CD8-positive, alpha-beta memory T cell (primary cell): ENCODE measurements around the gene GABRD. TPM values are rescaled to one million over a fixed set of nuclear protein-coding genes. Genes with fewer than 3 reads are reported as not detected.
"Not testable (repeated sequence)": the region's sequence is repeated elsewhere in the genome, so short reads cannot be mapped to it uniquely, and the experiment has no call there.

Experiments
- CTCF ChIA-PET: fragments of 350-600 bp; sonication (Branson Sonifier 250); formaldehyde crosslinking; loops from one replicate; lab custom pipeline; 2021; ENCODE audit warnings: antibody characterized with exemption; lab: Charles Lee
- POLR2A ChIA-PET: fragments of 350-600 bp; sonication (Branson Sonifier 250); formaldehyde crosslinking; loops from one replicate; lab custom pipeline; 2021; ENCODE audit warnings: antibody characterized with exemption; lab: Charles Lee
- DNase-seq, 5 donors: peaks; one replicate each; pipeline versions ENCODE4 v3.0.0 to v3.0.0-alpha.2; 2020 to 2022; ENCODE audit warnings: mixed read lengths in 1 of 5
- H3K27ac ChIP-seq: one replicate; pipeline ENCODE4 v1.7.0; 2013; ENCODE audit warnings: low read depth, mild to moderate bottlenecking, low read length, moderate library complexity
- H3K27me3 ChIP-seq: 2 replicates; pipeline ENCODE4 v1.7.0; 2013; ENCODE audit warnings: low read length, mild to moderate bottlenecking; ENCODE audit not compliant: insufficient read depth, poor library complexity, severe bottlenecking
- H3K36me3 ChIP-seq: 2 replicates; pipeline ENCODE4 v1.7.0; 2013; ENCODE audit warnings: mild to moderate bottlenecking, low read length, moderate library complexity; ENCODE audit not compliant: insufficient read depth
- H3K4me1 ChIP-seq: 2 replicates; pipeline ENCODE4 v1.7.0; 2013; ENCODE audit warnings: mild to moderate bottlenecking, low read length, moderate library complexity; ENCODE audit not compliant: insufficient read depth
- H3K4me3 ChIP-seq: 2 replicates; pipeline ENCODE4 v1.7.0; 2013; ENCODE audit warnings: mild to moderate bottlenecking, low read length
- H3K9me3 ChIP-seq: 2 replicates; pipeline ENCODE4 v1.7.0; 2013; ENCODE audit warnings: mild to moderate bottlenecking, low read length
- H3K27ac Mint-ChIP-seq, 8 donors: one replicate each; pipeline ENCODE4 v1.8.0; 2020 to 2021; ENCODE audit warnings: mixed read lengths in 8 of 8, mild to moderate bottlenecking in 6 of 8, inconsistent platforms in 3 of 8, moderate library complexity in 3 of 8
- H3K27me3 Mint-ChIP-seq, 2 donors: one replicate each; pipeline ENCODE4 v1.8.0; 2020 to 2021; ENCODE audit warnings: mixed read lengths in 2 of 2, mild to moderate bottlenecking in 1 of 2, moderate library complexity in 1 of 2
- H3K36me3 Mint-ChIP-seq, 3 donors: one replicate each; pipeline ENCODE4 v1.8.0; 2020 to 2021; ENCODE audit warnings: mixed read lengths in 3 of 3, inconsistent platforms in 1 of 3, mild to moderate bottlenecking in 1 of 3
- H3K4me1 Mint-ChIP-seq, 3 donors: one replicate each; pipeline ENCODE4 v1.8.0; 2020 to 2021; ENCODE audit warnings: mixed read lengths in 3 of 3, inconsistent platforms in 1 of 3, mild to moderate bottlenecking in 1 of 3
- H3K4me3 Mint-ChIP-seq, 7 donors: one replicate each; pipeline ENCODE4 v1.8.0; 2020 to 2021; ENCODE audit warnings: mixed read lengths in 7 of 7, mild to moderate bottlenecking in 6 of 7, moderate library complexity in 4 of 7, inconsistent platforms in 2 of 7
- H3K9me3 Mint-ChIP-seq, 5 donors: one replicate each; pipeline ENCODE4 v1.8.0; 2020 to 2022; ENCODE audit warnings: mixed read lengths in 5 of 5, mild to moderate bottlenecking in 3 of 5, moderate library complexity in 2 of 5, inconsistent platforms in 1 of 5
- polyA plus RNA-seq: library from polyadenylated mRNA; unstranded; fragments of 300-500 nt; fragmentation: Illumina TruSeq; gene quantifications from one replicate; pipeline ENCODE4 v1.2.3, GENCODE V29; 2021
- total RNA-seq, 2 experiments: library from RNA; stranded (reverse); gene quantifications; one replicate each; pipeline ENCODE4 v1.2.3, GENCODE V29; 2021

The GABRD gene
- total and polyA plus RNA-seq, 3 experiments from 2014 or later: not detected

GRCh38 chr1:1974834-1975233, 44.3 kb upstream of the GABRD start:
- DNase-seq: no peak
- ChIA-PET POLR2A (no interaction called here), CTCF (no interaction called here)
- no peaks in the 10 kb centered on the region for H3K9me3 ChIP-seq
- no peak overlapping the region for H3K4me3 Mint-ChIP-seq
- H3K4me3 ChIP-seq: no peak overlapping the region
- H3K36me3 ChIP-seq: no peaks in the 10 kb centered on the region
- no peaks in the 10 kb centered on the region for H3K27me3 ChIP-seq
- H3K4me1 Mint-ChIP-seq: no peaks in the 10 kb centered on the region
- no peaks in the 10 kb centered on the region for H3K9me3 Mint-ChIP-seq
- H3K36me3 Mint-ChIP-seq: no peaks in the 10 kb centered on the region
- H3K27ac ChIP-seq: no peak overlapping the region
- H3K27ac Mint-ChIP-seq: no peak overlapping the region
- peaks cover 0 to 17% of the 10 kb centered on the region in 2 donors for H3K27me3 Mint-ChIP-seq
- H3K4me1 ChIP-seq: no peaks in the 10 kb centered on the region

GRCh38 chr1:1975535-1975934, 43.6 kb upstream of the GABRD start:
- H3K9me3 ChIP-seq: no peaks in the 10 kb centered on the region
- no peaks in the 10 kb centered on the region for H3K4me1 Mint-ChIP-seq
- peaks cover 0 to 17% of the 10 kb centered on the region in 2 donors for H3K27me3 Mint-ChIP-seq
- no peak overlapping the region for H3K27ac Mint-ChIP-seq
- no peaks in the 10 kb centered on the region for H3K36me3 ChIP-seq
- H3K27me3 ChIP-seq: no peaks in the 10 kb centered on the region
- H3K4me3 ChIP-seq: no peak overlapping the region
- ChIA-PET CTCF (no interaction called here), POLR2A (no interaction called here)
- no peak overlapping the region for H3K4me3 Mint-ChIP-seq
- no peaks in the 10 kb centered on the region for H3K9me3 Mint-ChIP-seq
- H3K4me1 ChIP-seq: no peaks in the 10 kb centered on the region
- H3K27ac ChIP-seq: no peak overlapping the region
- no peak for DNase-seq
- H3K36me3 Mint-ChIP-seq: no peaks in the 10 kb centered on the region

GRCh38 chr1:1976031-1976430, 43.1 kb upstream of the GABRD start:
- no peaks in the 10 kb centered on the region for H3K4me1 ChIP-seq
- no peaks in the 10 kb centered on the region for H3K9me3 ChIP-seq
- Mint-ChIP-seq H3K27me3 (peaks cover 0 to 17% of the 10 kb centered on the region in 2 donors), H3K27ac (no peak overlapping the region), H3K36me3 (no peaks in the 10 kb centered on the region), H3K9me3 (no peaks in the 10 kb centered on the region), H3K4me3 (no peak overlapping the region), H3K4me1 (no peaks in the 10 kb centered on the region)
- H3K4me3 ChIP-seq: no peak overlapping the region
- H3K36me3 ChIP-seq: no peaks in the 10 kb centered on the region
- CTCF ChIA-PET: no interaction called here
- no peak for DNase-seq
- no peaks in the 10 kb centered on the region for H3K27me3 ChIP-seq
- H3K27ac ChIP-seq: no peak overlapping the region
- POLR2A ChIA-PET: no interaction called here

GRCh38 chr1:1978108-1978507, 41.0 kb upstream of the GABRD start:
- H3K9me3 ChIP-seq: no peaks in the 10 kb centered on the region
- DNase-seq: no peak
- ChIA-PET POLR2A (no interaction called here), CTCF (no interaction called here)
- H3K36me3 Mint-ChIP-seq: no peaks in the 10 kb centered on the region
- peaks cover 0 to 16% of the 10 kb centered on the region in 2 donors for H3K27me3 Mint-ChIP-seq
- H3K27ac ChIP-seq: no peak overlapping the region
- no peaks in the 10 kb centered on the region for H3K4me1 ChIP-seq
- H3K4me1 Mint-ChIP-seq: no peaks in the 10 kb centered on the region
- H3K9me3 Mint-ChIP-seq: no peaks in the 10 kb centered on the region
- no peak overlapping the region for H3K4me3 Mint-ChIP-seq
- H3K27ac Mint-ChIP-seq: no peak overlapping the region
- no peak overlapping the region for H3K4me3 ChIP-seq
- H3K36me3 ChIP-seq: no peaks in the 10 kb centered on the region
- H3K27me3 ChIP-seq: no peaks in the 10 kb centered on the region

- H3K4me1 Mint-ChIP-seq, H3K36me3 Mint-ChIP-seq, H3K27me3 ChIP-seq, H3K27ac ChIP-seq, H3K9me3 ChIP-seq, H3K4me3 ChIP-seq, H3K9me3 Mint-ChIP-seq, CTCF ChIA-PET, H3K4me1 ChIP-seq, DNase-seq, POLR2A ChIA-PET, H3K36me3 ChIP-seq, H3K4me3 Mint-ChIP-seq: not testable (repeated sequence)
- peaks cover 0 to 10% of the 10 kb centered on the region in 2 donors for H3K27me3 Mint-ChIP-seq
- H3K27ac Mint-ChIP-seq: peak overlapping the region in 1 of 8 donors; percentile 35
Observed at GRCh38 chr1:1978690-1979481, 40.3 kb upstream of the GABRD start.

- Histone ChIP-seq H3K27me3 (no peaks in the 10 kb centered on the region), H3K9me3 (no peaks in the 10 kb centered on the region), H3K27ac (no peak overlapping the region), H3K4me3 (no peak overlapping the region), H3K4me1 (no peaks in the 10 kb centered on the region), H3K36me3 (no peaks in the 10 kb centered on the region)
- no peaks in the 10 kb centered on the region for H3K9me3 Mint-ChIP-seq
- H3K27ac Mint-ChIP-seq: no peak overlapping the region
- DNase-seq: no peak
- H3K36me3 Mint-ChIP-seq: no peaks in the 10 kb centered on the region
- ChIA-PET POLR2A (no interaction called here), CTCF (no interaction called here)
- no peaks in the 10 kb centered on the region for H3K4me1 Mint-ChIP-seq
- H3K4me3 Mint-ChIP-seq: no peak overlapping the region
- H3K27me3 Mint-ChIP-seq: peaks cover 0 to 9% of the 10 kb centered on the region in 2 donors
Observed at GRCh38 chr1:1979482-1980165, 39.5 kb upstream of the GABRD start.

- H3K4me1 Mint-ChIP-seq: no peaks in the 10 kb centered on the region
- H3K9me3 ChIP-seq: no peaks in the 10 kb centered on the region
- H3K27ac Mint-ChIP-seq: no peak overlapping the region
- peaks cover 0 to under 1% of the 10 kb centered on the region in 2 donors for H3K27me3 Mint-ChIP-seq
- no peak for DNase-seq
- CTCF ChIA-PET: no interaction called here
- H3K4me3 Mint-ChIP-seq: no peak overlapping the region
- H3K4me1 ChIP-seq: no peaks in the 10 kb centered on the region
- no peak overlapping the region for H3K4me3 ChIP-seq
- no peaks in the 10 kb centered on the region for H3K36me3 Mint-ChIP-seq
- H3K27me3 ChIP-seq: no peaks in the 10 kb centered on the region
- H3K27ac ChIP-seq: no peak overlapping the region
- no peaks in the 10 kb centered on the region for H3K9me3 Mint-ChIP-seq
- H3K36me3 ChIP-seq: no peaks in the 10 kb centered on the region
- POLR2A ChIA-PET: no interaction called here
Observed at GRCh38 chr1:1980467-1981141, 38.5 kb upstream of the GABRD start.

- POLR2A ChIA-PET: no interaction called here
- Histone ChIP-seq H3K4me1 (no peaks in the 10 kb centered on the region), H3K36me3 (no peaks in the 10 kb centered on the region), H3K27me3 (no peaks in the 10 kb centered on the region), H3K27ac (no peak overlapping the region), H3K4me3 (no peak overlapping the region), H3K9me3 (no peaks in the 10 kb centered on the region)
- DNase-seq: no peak
- Mint-ChIP-seq H3K27me3 (no peaks in the 10 kb centered on the region), H3K4me1 (no peaks in the 10 kb centered on the region), H3K27ac (no peak overlapping the region), H3K4me3 (no peak overlapping the region), H3K9me3 (no peaks in the 10 kb centered on the region), H3K36me3 (no peaks in the 10 kb centered on the region)
- CTCF ChIA-PET: no interaction called here
Observed at GRCh38 chr1:1981142-1981500, 38.0 kb upstream of the GABRD start.
